SK-N-SH (cell line): ENCODE results near the gene SERINC2.

ENCODE experiments used
- CTCF ChIP-seq: fragments of 200-600 bp; sonication (generic); IDR thresholded peaks from 2 replicates; pipeline ENCODE4 v1.6.1; 2017; ENCODE audit warnings: antibody characterized with exemption, mild to moderate bottlenecking, moderate library complexity
- FOXJ3 ChIP-seq: sonication (generic); formaldehyde crosslinking; IDR thresholded peaks from 2 replicates; pipeline ENCODE4 v1.5.1; 2020; ENCODE audit warnings: mild to moderate bottlenecking, missing genetic modification reagents
- GABPA ChIP-seq: IDR thresholded peaks from 2 replicates; pipeline ENCODE4 v1.4.0; 2012; ENCODE audit warnings: low read depth, mild to moderate bottlenecking

- no peak for TF ChIP-seq FOXJ3 (CRISPR knock-in tag)
- no peak for TF ChIP-seq GABPA
- TF ChIP-seq CTCF = no peak
These were observed 29.1 kb downstream of the SERINC2 start for GRCh38 chr1:31441970-31442647.
